ENCODE results near the gene DNPH1.
A peak's percentile ranks its signal among the peaks of the same experiment; 100 is the strongest.

The DNPH1 gene

GRCh38 chr6:43264599-43265145 lies 35.4 kb upstream of the DNPH1 start:
- in situ Hi-C loops (cut with HindIII; ENCODE audit: low sequenced_read_pairs) = no loop called here
- DNase-seq (ENCODE audit: low read depth, low spot score) = no peak
- H3K4me3 ChIP-seq (ENCODE audit: low read depth, low read length) = no peak overlapping the region
- no peak for TF ChIP-seq CTCF (IDR thresholded peaks at IDR 0.05; ENCODE audit: low read depth, low read length)

GRCh38 chr6:43263314-43264178 lies 34.3 kb upstream of the DNPH1 start:
- DNase-seq (ENCODE audit: low read depth, low spot score) = peak; percentile 50
- in situ Hi-C loops (cut with HindIII; ENCODE audit: low sequenced_read_pairs) = no loop called here
- no peak overlapping the region for H3K4me3 ChIP-seq (ENCODE audit: low read depth, low read length)
- peak; percentile 83 for TF ChIP-seq CTCF (IDR thresholded peaks at IDR 0.05; ENCODE audit: low read depth, low read length)

GRCh38 chr6:43262780-43263313 lies 33.6 kb upstream of the DNPH1 start:
- no peak for TF ChIP-seq CTCF (IDR thresholded peaks at IDR 0.05; ENCODE audit: low read depth, low read length)
- H3K4me3 ChIP-seq (ENCODE audit: low read depth, low read length) = no peak overlapping the region
- in situ Hi-C loops (cut with HindIII; ENCODE audit: low sequenced_read_pairs) = no loop called here
- DNase-seq (ENCODE audit: low read depth, low spot score) = no peak

GRCh38 chr6:43262000-43262779 lies 32.9 kb upstream of the DNPH1 start:
- H3K4me3 ChIP-seq (ENCODE audit: low read depth, low read length) = no peak overlapping the region
- in situ Hi-C loops (cut with HindIII; ENCODE audit: low sequenced_read_pairs) = no loop called here
- no peak for TF ChIP-seq CTCF (IDR thresholded peaks at IDR 0.05; ENCODE audit: low read depth, low read length)
- DNase-seq (ENCODE audit: low read depth, low spot score) = no peak

GRCh38 chr6:43261198-43261597 lies 31.9 kb upstream of the DNPH1 start:
- in situ Hi-C loops (cut with HindIII; ENCODE audit: low sequenced_read_pairs) = no loop called here

More at GRCh38 chr6:43261198-43261597, 31.9 kb upstream of the DNPH1 start:
- no peak overlapping the region for H3K4me3 ChIP-seq (ENCODE audit: low read depth, low read length)
- no peak for DNase-seq (ENCODE audit: low read depth, low spot score)
- no peak for TF ChIP-seq CTCF (IDR thresholded peaks at IDR 0.05; ENCODE audit: low read depth, low read length)

Data from astrocyte of the spinal cord (primary cell).